ENCODE data around the gene ABCF2. TPM values are rescaled to one million over a fixed set of nuclear protein-coding genes. Genes with fewer than 3 reads are reported as not detected.

ABCF2 gene
- total RNA-seq, 3 donors from 2014 or later, result 35.6 to 58.7 (median 42.2) TPM

DNA sequence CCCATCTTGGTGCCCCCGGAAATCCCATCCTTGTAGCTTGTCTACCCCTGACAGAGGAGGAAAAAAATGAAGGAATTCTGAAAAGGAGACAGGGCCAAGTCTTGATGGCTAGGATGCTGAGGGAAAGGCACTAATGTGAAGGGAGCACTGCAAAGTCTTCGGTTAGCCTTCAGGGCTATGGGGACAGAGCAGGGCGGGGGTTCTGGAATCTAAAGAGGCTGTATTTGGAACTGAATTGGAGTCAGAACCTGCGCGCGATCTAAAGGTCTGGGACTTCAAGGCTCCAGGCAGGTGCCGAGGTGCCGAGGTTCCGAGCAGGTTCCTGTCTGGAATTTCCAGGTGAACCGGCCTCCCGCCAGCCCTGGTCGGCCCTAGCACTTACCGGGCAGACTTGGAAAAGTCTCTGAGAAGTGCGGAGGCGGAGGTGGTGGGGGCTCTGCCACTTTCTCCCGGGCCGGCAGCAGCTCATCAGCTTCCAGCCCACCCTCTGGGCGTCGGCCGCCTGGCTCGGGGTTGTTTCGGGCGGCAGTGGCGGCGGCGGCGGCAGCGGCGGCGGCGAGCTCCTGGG, 60.3 kb downstream of the ABCF2 start:
- Histone ChIP-seq H3K27ac (no peak overlapping the region), H3K27me3 (peaks cover 2 to 43% of the 10 kb centered on the region in 2 donors), H3K4me3 (peak overlapping the region; percentile 37 to 74 (median 51)), H3K9me3 (no peaks in the 10 kb centered on the region), H3K36me3 (no peaks in the 10 kb centered on the region), H3K4me1 (peaks cover 0 to 11% of the 10 kb centered on the region in 2 donors)
- intact Hi-C loops (cut with DNase I; ENCODE audit: low total_unique reads), result no loop called here
- DNase-seq (ENCODE audit: low spot score in 2 of 2), result no peak
- TF ChIP-seq, protein P1, sequence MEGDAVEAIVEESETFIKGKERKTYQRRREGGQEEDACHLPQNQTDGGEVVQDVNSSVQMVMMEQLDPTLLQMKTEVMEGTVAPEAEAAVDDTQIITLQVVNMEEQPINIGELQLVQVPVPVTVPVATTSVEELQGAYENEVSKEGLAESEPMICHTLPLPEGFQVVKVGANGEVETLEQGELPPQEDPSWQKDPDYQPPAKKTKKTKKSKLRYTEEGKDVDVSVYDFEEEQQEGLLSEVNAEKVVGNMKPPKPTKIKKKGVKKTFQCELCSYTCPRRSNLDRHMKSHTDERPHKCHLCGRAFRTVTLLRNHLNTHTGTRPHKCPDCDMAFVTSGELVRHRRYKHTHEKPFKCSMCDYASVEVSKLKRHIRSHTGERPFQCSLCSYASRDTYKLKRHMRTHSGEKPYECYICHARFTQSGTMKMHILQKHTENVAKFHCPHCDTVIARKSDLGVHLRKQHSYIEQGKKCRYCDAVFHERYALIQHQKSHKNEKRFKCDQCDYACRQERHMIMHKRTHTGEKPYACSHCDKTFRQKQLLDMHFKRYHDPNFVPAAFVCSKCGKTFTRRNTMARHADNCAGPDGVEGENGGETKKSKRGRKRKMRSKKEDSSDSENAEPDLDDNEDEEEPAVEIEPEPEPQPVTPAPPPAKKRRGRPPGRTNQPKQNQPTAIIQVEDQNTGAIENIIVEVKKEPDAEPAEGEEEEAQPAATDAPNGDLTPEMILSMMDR (IDR thresholded peaks at IDR 0.05), result no peak
- TF ChIP-seq POLR2AphosphoS5 (IDR thresholded peaks at IDR 0.05), result no peak
- TF ChIP-seq POLR2A (IDR thresholded peaks at IDR 0.05), result no peak

Other genes starting within 250 kb of the ABCF2 start
- under 1 TPM; under 0.01 to 0.29 (median 0.16) TPM for gene KCNH2, start 248.9 kb downstream of the ABCF2 start, total RNA-seq
- gene NOS3, start 236.2 kb downstream of the ABCF2 start, total RNA-seq, result 10 to 100 TPM in 1 of 3 donors, 1 to 10 TPM in 2; 3.8 to 35.1 (median 5.1) TPM
- 1 to 10 TPM in 1 of 3 donors, under 1 TPM in 1, not detected in 1; 0.44 to 2.0 TPM for gene ATG9B, start 202.7 kb downstream of the ABCF2 start, total RNA-seq
- 10 to 100 TPM; 14.7 to 19.3 (median 17.6) TPM for gene ABCB8, start 198.8 kb downstream of the ABCF2 start, total RNA-seq
- 1 to 10 TPM; 1.3 to 3.3 (median 2.3) TPM for gene ASIC3, start 178.7 kb downstream of the ABCF2 start, total RNA-seq
- gene CDK5, start 169.3 kb downstream of the ABCF2 start, total RNA-seq, result 1 to 10 TPM; 5.2 to 8.8 (median 8.6) TPM
- gene SLC4A2, start 167.6 kb downstream of the ABCF2 start, total RNA-seq, result 100 to 1,000 TPM in 1 of 3 donors, 10 to 100 TPM in 2; 83.2 to 101 (median 92.8) TPM
- gene FASTK, start 146.4 kb downstream of the ABCF2 start, total RNA-seq, result 10 to 100 TPM; 45.6 to 63.5 (median 60.0) TPM
- 10 to 100 TPM; 32.1 to 36.1 (median 35.0) TPM for gene TMUB1, start 143.7 kb downstream of the ABCF2 start, total RNA-seq
- 10 to 100 TPM; 47.2 to 58.1 (median 55.1) TPM for gene AGAP3, start 140.7 kb downstream of the ABCF2 start, total RNA-seq
- not detected for gene GBX1, start 59.5 kb downstream of the ABCF2 start, total RNA-seq
- gene ASB10, start 40.0 kb downstream of the ABCF2 start, total RNA-seq, result not detected
- gene H2BK1, start 16.7 kb downstream of the ABCF2 start, total RNA-seq, result not detected
- gene CHPF2, start 5.3 kb upstream of the ABCF2 start, total RNA-seq, result 10 to 100 TPM; 24.5 to 40.6 (median 38.3) TPM
- gene SMARCD3, start 21.5 kb upstream of the ABCF2 start, total RNA-seq, result 10 to 100 TPM; 21.3 to 69.5 (median 43.5) TPM
- gene NUB1, start 114.6 kb upstream of the ABCF2 start, total RNA-seq, result 10 to 100 TPM; 61.9 to 71.7 (median 62.7) TPM
- gene WDR86, start 182.8 kb upstream of the ABCF2 start, total RNA-seq, result 10 to 100 TPM; 15.5 to 61.5 (median 57.0) TPM
- 1 to 10 TPM in 1 of 3 donors, under 1 TPM in 1, not detected in 1; 0.98 to 1.3 TPM for gene CRYGN, start 212.9 kb upstream of the ABCF2 start, total RNA-seq